Activated CD8-positive, alpha-beta memory T cell treated with anti-CD3 and anti-CD28 coated beads, Interleukin-2, amount 10 ng/mL, durations not matched to agents 7 days and 5 days (primary cell): ENCODE results near the gene PCGF2. TPM values are rescaled to one million over a fixed set of nuclear protein-coding genes. Genes with fewer than 3 reads are reported as not detected.
A peak's percentile ranks its signal among the peaks of the same experiment; 100 is the strongest.

Source experiments
- ATAC-seq: fragments of 150-1000 bp; cut with Tn5 transposase; one replicate; pipeline ENCODE4 v1.10.0; 2021; ENCODE audit warnings: moderate library complexity
- CTCF ChIA-PET: fragments of 350-600 bp; sonication (Branson Sonifier 250); formaldehyde crosslinking; loops from one replicate; lab custom pipeline; 2021; ENCODE audit warnings: antibody characterized with exemption; lab: Charles Lee
- DNase-seq: peaks from one replicate; pipeline ENCODE4 v3.0.0-alpha.2; 2020
- H3K27ac Mint-ChIP-seq: one replicate; pipeline ENCODE4 v1.8.0; 2021; ENCODE audit warnings: mild to moderate bottlenecking, mixed read lengths
- H3K27me3 Mint-ChIP-seq: one replicate; pipeline ENCODE4 v1.8.0; 2021; ENCODE audit warnings: mixed read lengths
- H3K36me3 Mint-ChIP-seq: one replicate; pipeline ENCODE4 v1.8.0; 2021; ENCODE audit warnings: mild to moderate bottlenecking, mixed read lengths
- H3K4me1 Mint-ChIP-seq: one replicate; pipeline ENCODE4 v1.8.0; 2021; ENCODE audit warnings: mixed read lengths
- H3K4me3 Mint-ChIP-seq: one replicate; pipeline ENCODE4 v1.8.0; 2021; ENCODE audit warnings: mild to moderate bottlenecking, moderate library complexity, mixed read lengths
- H3K9me3 Mint-ChIP-seq: one replicate; pipeline ENCODE4 v1.8.0; 2022; ENCODE audit warnings: low read depth, mixed read lengths
- total RNA-seq, 2 experiments: library from RNA; stranded (reverse); gene quantifications; one replicate each; pipeline ENCODE4 v1.2.3, GENCODE V29; 2021

Gene PCGF2
- total RNA-seq, 2 experiments from 2014 or later, result 2.1 to 2.5 TPM

DNA sequence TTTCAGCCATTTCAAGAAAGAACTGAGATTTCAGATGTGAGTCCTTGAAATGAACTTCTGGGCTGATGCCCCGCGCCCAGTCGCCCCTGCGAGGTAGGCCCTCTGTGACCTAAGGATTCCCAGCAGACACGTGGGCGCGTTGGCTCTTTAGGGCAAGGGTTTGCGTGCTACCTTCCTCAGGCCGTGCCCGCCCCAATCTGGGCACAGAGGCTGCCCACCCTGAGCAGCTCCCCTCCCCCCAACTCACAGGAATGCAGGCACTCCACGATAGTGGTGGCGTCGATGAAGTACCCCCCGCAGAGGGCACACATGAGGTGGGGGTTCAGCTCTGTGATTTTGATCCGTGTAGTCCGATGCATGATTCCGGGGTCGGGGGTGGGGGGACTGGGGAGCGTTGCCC lies 8.1 kb downstream of the PCGF2 start:
- peaks cover 15% of the 10 kb centered on the region for H3K4me1 Mint-ChIP-seq
- H3K9me3 Mint-ChIP-seq, result no peaks in the 10 kb centered on the region
- no peak for ATAC-seq
- no peak overlapping the region for H3K4me3 Mint-ChIP-seq
- H3K27me3 Mint-ChIP-seq, result peaks cover 14% of the 10 kb centered on the region
- CTCF ChIA-PET, result no interaction called here
- no peak for DNase-seq
- no peak overlapping the region for H3K27ac Mint-ChIP-seq
- no peaks in the 10 kb centered on the region for H3K36me3 Mint-ChIP-seq

DNA sequence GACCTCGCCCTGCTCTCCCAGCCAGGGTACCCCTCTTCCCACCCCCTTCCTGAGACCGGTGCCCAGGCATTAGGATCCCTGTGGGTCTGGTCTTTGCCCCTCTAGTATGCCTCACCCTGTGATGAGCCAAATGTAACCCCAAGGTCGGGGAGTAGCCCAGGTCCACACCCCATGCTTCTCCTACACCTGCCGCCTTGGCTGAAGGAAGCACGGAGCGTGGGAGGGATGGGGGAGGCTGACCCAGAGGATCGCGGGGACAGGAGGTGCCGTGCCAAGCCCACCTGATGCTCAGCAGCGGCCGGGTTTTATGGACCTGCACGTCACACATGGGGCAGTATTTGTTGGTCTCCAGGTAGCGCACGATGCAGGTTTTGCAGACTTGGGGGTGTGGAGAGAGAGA lies 8.8 kb downstream of the PCGF2 start:
- H3K4me1 Mint-ChIP-seq, result peaks cover 18% of the 10 kb centered on the region
- H3K27ac Mint-ChIP-seq, result no peak overlapping the region
- ATAC-seq (no peak), DNase-seq (no peak)
- no peaks in the 10 kb centered on the region for H3K36me3 Mint-ChIP-seq
- H3K4me3 Mint-ChIP-seq, result no peak overlapping the region
- peaks cover 7% of the 10 kb centered on the region for H3K27me3 Mint-ChIP-seq
- no peaks in the 10 kb centered on the region for H3K9me3 Mint-ChIP-seq
- CTCF ChIA-PET, result interaction anchor here (1.0 kb wide), 1 partner anchor 211 kb away, joined by 3 read pairs; no protein-coding TSS in a partner anchor

DNA sequence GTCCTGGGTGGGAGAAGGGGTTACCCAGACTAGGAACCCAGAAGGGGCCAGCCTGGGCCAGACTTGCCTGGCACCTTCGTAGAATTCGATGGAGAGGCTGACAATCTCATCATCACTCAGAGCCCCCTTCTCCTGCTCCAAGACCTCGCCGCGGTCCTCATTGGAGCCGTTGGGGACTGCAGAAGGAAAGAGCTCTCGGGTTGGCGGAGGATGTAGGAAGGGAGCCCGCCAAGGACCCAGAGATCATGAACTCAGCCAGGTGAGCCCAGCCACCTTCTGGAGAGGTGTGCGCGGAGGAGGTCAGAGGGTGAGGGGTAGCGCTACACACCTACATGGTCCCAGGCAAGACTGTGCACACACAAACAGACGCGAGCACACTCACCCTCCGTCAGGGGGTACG lies 9.4 kb downstream of the PCGF2 start:
- Mint-ChIP-seq H3K4me3 (no peak overlapping the region), H3K27me3 (peaks cover 3% of the 10 kb centered on the region), H3K9me3 (no peaks in the 10 kb centered on the region), H3K36me3 (no peaks in the 10 kb centered on the region), H3K4me1 (peaks cover 23% of the 10 kb centered on the region), H3K27ac (no peak overlapping the region)
- DNase-seq, result no peak
- ATAC-seq, result no peak
- CTCF ChIA-PET, result interaction anchor here (1.0 to 8.7 kb wide), 3 partner anchors 62 to 211 kb away, joined by 3 to 232 read pairs (median 4); partner anchors contain the start of gene EPOP

DNA sequence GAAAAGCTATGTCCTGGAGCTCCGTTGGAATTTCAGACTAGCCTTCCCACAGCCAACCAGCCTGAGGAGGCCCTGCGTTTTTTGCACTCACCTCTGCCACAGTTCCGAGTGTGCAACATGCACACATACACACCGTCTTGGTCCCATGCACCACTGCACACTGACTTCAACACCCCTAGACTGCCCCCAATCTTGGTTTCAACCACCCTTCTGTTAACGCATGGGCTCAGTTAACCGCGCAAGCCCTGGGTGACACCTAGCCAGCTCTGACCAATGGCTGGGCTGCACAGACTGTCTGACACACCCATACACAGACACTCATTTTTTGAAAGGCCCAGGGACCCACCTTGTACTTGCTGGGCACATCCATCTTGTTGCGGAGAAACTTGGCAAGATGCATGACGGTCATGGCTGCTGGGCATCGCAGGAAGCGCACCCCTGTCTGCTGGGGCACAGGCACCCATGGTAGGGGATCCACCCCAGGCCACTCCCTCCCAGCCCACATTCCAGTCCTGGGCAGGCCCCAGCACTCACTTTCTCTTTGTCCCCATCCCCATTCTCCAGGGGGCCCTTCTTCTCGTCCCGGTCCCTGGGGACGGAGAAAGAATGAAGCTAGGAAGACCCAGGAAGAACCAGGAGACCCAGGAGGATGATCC lies 10.0 kb downstream of the PCGF2 start:
- no peak overlapping the region for H3K4me3 Mint-ChIP-seq
- H3K36me3 Mint-ChIP-seq, result no peaks in the 10 kb centered on the region
- peaks cover 23% of the 10 kb centered on the region for H3K4me1 Mint-ChIP-seq
- H3K27me3 Mint-ChIP-seq, result peaks cover 3% of the 10 kb centered on the region
- no peaks in the 10 kb centered on the region for H3K9me3 Mint-ChIP-seq
- H3K27ac Mint-ChIP-seq, result no peak overlapping the region
- CTCF ChIA-PET, result interaction anchor here (0.7 to 8.7 kb wide), 6 partner anchors 14 to 242 kb away, joined by 3 to 232 read pairs (median 3); partner anchors contain the start of gene EPOP
- ATAC-seq (no peak), DNase-seq (no peak)

DNA sequence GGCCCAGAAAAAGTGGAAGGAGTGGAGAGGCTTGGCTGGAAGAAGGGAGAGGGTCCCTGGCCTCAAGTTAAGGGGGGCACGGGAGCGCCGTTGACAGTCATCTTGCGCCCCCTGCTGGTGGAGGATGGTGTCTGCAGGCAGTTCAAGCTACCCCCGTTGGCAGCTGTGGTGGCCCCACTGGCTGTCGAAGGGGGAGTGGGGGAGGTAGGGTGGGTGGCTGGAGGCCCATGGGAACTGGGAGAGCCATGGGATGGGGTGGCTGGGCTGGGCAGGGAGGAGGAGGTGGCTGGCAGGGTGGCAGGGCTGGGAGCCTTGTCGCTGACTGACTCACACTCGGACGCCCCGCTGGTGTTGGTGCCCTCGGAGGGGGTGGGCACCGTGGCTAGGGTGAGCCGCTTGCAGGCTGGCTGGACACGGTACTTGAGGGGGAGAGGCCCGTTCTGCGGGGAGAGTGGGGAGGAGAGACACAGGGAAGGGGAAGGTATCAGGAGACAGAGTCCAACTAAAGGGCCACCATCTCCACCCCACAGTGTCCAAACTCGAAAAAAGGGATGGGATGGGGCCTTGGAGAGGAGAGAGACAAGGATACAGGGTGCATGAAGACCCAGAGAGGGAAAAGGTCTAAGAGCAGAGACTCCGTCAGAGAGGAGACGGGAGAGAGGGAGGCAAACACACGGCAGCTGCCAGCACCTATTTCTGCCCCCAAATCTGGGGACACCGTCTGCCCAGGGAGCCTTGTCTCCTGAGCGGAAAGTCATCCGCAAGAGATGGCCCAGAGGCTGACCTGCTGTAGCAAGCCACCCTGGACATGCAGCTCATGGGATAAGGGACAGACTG lies 12.8 kb downstream of the PCGF2 start:
- Mint-ChIP-seq H3K4me3 (no peak overlapping the region), H3K9me3 (no peaks in the 10 kb centered on the region), H3K36me3 (peaks cover 3% of the 10 kb centered on the region), H3K4me1 (peaks cover 39% of the 10 kb centered on the region), H3K27me3 (no peaks in the 10 kb centered on the region), H3K27ac (no peak overlapping the region)
- DNase-seq, result peak; percentile 77
- peak; percentile 18 for ATAC-seq
- CTCF ChIA-PET, result interaction anchor here (0.6 to 8.7 kb wide), 38 partner anchors 9 to 434 kb away, joined by 3 to 232 read pairs (median 4); partner anchors contain the start of genes EPOP, MLLT6 and PSMB3

DNA sequence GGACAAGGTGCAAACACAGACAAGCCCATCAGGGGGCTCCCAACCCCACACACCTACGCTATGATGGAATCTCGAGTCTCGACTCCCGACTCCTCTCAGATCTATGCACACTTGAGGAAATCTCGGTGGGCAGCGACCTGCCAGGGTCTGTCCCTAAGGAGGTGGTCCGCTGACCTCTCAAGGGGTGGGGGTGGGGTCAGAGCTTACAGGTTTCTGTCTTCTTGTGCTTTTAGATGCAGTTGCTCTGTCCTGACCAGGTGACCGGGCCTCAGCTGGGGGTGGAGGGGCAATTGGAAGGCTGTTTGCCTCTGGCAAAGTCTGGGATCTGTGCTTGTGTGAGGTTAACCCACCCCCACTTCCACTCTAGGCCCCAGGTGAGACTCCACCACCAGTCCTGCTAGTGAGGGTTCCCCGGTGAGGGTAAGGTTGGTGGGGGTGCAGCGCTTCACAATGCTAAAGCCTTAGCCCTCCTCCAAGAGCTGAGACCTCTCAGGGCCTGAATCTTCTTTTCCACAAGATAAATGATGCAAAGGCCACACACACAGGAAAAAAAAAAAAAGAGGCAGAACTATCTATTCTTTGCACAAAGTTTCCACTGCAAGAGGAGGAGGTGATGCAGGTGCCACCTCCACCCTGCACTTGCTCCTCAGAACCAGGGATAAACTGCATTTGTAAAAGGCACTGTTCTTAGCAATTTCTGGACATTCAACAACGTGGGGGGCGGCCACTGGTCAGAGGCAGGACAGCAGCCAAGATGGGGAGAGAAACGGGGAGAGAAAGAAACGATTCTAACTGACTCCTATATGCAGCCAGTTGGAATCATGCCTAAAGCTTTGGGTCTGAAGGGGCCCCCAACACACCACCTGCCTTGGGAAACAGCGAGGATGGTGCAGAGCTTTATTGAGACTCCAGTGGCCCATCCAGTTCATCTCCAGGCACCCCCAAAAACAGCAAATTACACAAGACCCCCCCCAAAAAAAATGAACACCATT lies 13.9 kb downstream of the PCGF2 start:
- DNase-seq (no peak), ATAC-seq (no peak)
- H3K4me3 Mint-ChIP-seq, result no peak overlapping the region
- H3K27ac Mint-ChIP-seq, result peak overlapping the region; percentile 59
- peaks cover 3% of the 10 kb centered on the region for H3K36me3 Mint-ChIP-seq
- CTCF ChIA-PET, result interaction anchor here (0.8 to 8.7 kb wide), 28 partner anchors 8 to 431 kb away, joined by 3 to 232 read pairs (median 8); partner anchors contain the start of genes EPOP, MLLT6 and PSMB3
- H3K9me3 Mint-ChIP-seq, result no peaks in the 10 kb centered on the region
- H3K4me1 Mint-ChIP-seq, result peaks cover 43% of the 10 kb centered on the region
- H3K27me3 Mint-ChIP-seq, result no peaks in the 10 kb centered on the region

DNA sequence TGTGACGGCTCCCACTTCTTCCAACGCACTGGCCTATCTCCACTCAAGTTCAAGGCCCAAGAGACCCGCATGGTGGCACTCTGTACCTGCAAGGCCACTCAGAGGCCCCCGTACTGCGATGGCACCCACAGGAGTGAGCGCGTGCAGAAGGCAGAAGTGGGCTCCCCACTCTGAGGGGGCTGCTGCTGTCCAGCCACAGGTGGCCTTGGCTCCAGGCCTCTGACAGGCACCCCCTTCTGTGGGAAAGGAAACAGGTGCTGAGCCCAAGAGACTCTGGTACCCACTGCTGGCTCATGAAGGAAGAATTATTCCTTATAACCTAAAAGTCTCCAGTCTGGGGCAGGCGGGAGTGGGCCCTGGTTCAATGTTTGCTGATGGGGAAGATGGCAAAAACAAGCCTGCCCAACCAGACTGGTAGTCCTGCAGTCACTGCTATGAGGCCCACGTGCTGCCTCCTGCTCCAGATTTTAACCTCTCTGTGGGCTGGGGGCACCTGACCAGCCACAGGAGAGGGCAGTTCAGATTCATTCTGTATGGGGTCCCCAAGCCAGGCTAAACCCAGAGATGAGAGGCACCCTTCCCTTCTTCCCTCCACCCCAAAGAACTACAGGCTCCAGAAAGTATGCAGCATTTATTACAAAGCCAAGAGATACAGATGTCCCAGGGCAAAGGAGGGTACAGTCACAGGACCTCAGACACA lies 14.7 kb downstream of the PCGF2 start:
- DNase-seq, result no peak
- peak overlapping the region; percentile 45 for H3K27ac Mint-ChIP-seq
- peaks cover 52% of the 10 kb centered on the region for H3K4me1 Mint-ChIP-seq
- no peak for ATAC-seq
- peaks cover 3% of the 10 kb centered on the region for H3K36me3 Mint-ChIP-seq
- CTCF ChIA-PET, result interaction anchor here (1.5 to 8.7 kb wide), 9 partner anchors 15 to 175 kb away, joined by 4 to 232 read pairs (median 19); partner anchors contain the start of genes EPOP and MLLT6
- no peak overlapping the region for H3K4me3 Mint-ChIP-seq
- H3K9me3 Mint-ChIP-seq, result no peaks in the 10 kb centered on the region
- H3K27me3 Mint-ChIP-seq, result no peaks in the 10 kb centered on the region

DNA sequence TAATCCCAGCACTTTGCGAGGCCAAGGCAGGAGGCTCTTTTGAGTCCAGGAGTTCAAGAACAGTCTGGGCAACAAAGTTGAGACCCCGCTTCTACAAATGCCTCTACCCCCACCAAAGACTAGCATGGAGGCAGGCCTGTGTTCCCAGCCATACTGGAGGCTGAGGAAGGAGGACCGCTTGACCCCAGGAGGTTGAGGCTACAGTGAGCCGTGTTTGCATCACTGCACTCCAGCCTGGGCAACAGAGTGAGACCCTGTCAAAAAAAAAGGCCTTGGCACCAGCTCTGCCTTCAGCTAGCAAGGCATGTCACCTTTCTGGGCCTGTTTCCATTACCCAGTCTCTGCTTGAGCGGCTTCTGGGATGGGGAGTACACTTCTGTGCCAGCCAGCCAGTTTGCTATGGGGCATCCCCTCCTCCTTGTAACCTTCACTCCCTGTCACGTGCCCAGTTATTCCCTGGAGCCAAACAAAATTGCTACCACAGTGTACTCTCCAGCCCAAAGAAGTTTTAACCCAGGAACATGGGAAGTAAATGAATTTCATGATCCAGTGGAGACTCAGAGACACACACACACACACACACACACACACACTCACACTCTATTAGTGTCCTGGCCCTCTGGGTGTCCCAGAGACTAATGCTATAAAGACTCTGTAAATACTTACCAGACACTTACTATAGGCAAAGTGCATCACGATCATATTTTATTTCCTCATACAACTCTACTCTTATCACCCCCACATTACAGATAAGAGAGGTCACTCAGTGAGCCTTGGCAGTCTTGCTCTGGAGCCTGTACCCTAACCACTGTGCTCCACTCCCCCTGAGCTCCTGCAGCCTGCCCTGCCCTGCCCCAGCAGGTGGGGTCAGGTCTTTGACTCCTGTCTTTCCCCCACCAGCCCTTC lies 15.5 kb downstream of the PCGF2 start:
- Mint-ChIP-seq H3K27me3 (no peaks in the 10 kb centered on the region), H3K4me1 (peaks cover 60% of the 10 kb centered on the region), H3K27ac (peak overlapping the region; percentile 55), H3K4me3 (peak overlapping the region; percentile 94), H3K36me3 (peaks cover 10% of the 10 kb centered on the region), H3K9me3 (no peaks in the 10 kb centered on the region)
- DNase-seq (no peak), ATAC-seq (no peak)
- CTCF ChIA-PET, result interaction anchor here (1.8 to 8.7 kb wide), 7 partner anchors 22 to 174 kb away, joined by 4 to 232 read pairs (median 17); partner anchors contain the start of genes EPOP and MLLT6

DNA sequence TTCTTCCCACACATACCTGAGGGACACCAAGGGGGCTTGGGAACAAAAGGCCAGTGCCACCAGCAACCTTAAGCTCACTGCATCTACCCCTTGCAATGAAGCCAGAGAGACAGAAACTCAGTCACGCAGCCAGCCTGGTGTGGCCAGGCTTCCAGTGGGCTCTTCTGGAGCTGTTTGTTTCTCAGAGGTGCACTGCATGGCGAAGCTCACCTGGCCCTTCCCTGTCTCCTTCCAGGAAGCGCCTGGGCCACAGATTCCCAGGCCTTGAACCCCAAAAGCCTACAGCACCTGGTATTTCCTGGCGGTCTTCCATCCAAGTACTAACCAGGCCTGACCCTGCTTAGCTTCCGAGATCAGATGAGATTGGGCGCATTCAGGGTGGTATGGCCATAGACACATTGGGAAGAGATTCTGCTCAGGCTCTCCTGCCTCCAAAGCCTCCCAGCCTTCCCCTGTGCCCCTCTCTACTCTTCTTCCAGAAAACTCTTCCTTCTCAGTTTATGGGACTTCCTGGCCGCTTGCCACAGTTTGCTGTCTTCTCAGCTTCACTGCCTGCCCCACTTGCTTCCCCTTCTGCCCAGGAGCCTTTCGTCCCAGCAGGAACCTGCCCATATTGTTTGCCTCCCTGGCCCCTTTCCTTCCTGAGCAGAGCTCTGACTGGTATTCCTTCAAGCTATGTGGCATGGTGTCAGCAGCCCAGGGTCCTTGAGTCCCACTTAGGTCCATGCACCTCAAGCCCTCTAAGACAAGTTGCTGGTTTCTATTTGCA lies 16.4 kb downstream of the PCGF2 start:
- H3K36me3 Mint-ChIP-seq, result peaks cover 10% of the 10 kb centered on the region
- CTCF ChIA-PET, result interaction anchor here (0.6 to 8.7 kb wide), 14 partner anchors 22 to 514 kb away, joined by 3 to 232 read pairs (median 4); partner anchors contain the start of genes EPOP and MLLT6
- H3K4me3 Mint-ChIP-seq, result peak overlapping the region; percentile 94
- peaks cover 68% of the 10 kb centered on the region for H3K4me1 Mint-ChIP-seq
- H3K27me3 Mint-ChIP-seq, result no peaks in the 10 kb centered on the region
- no peak for DNase-seq
- ATAC-seq, result no peak
- peak overlapping the region; percentile 88 for H3K27ac Mint-ChIP-seq
- no peaks in the 10 kb centered on the region for H3K9me3 Mint-ChIP-seq

DNA sequence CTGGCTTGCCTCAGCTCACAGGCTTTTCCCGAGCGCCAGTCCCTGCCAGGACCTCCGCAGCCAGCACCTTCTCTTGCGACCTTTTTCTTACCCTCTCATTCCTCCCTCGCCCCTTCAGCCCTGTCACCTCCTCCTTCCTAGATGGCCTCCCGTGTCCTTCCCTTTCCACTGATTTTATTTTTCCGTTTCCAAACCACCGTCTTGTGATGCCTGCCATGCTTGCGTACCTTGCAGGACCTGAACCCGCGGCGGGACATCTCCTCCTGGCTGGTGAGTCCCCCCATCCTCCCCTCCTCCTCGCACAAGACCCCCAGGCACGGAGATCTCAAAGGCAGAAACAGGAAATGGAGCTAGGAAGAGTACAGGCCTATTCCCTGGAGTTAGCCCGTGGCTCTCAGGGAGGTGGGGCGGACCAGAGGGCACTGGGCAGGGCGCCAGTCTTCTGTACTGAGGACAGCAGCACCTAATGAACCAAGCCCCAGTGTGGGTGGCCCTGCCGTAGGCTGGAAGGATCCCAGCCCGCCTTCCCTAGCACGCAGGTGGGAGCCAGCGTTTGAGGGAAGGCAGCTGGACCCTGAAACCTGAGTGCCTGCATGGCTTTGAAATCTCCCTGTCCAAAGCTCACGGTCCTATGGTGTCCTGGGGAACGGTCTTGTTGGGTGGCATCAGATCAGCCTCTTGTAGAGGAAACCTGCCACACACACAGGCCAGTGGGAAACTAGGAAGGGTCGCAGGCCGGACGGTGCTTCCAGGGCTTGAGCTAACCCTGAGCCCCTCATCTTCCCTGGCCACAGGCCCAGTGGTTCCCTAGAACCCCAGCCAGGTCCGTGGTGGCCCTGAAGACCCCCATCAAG lies 17.4 kb downstream of the PCGF2 start:
- Mint-ChIP-seq H3K27me3 (no peaks in the 10 kb centered on the region), H3K4me3 (peak overlapping the region; percentile 94), H3K36me3 (peaks cover 11% of the 10 kb centered on the region), H3K27ac (peak overlapping the region; percentile 88), H3K9me3 (no peaks in the 10 kb centered on the region), H3K4me1 (peaks cover 72% of the 10 kb centered on the region)
- DNase-seq, result no peak
- CTCF ChIA-PET, result interaction anchor here (0.6 to 8.7 kb wide), 15 partner anchors 12 to 172 kb away, joined by 3 to 232 read pairs (median 3); partner anchors contain the start of genes EPOP and MLLT6
- no peak for ATAC-seq
